T-helper 1 cell treated with Interleukin-12 subunit alpha and Interleukin-12 subunit beta and Interleukin-4 antibody, amounts not matched to agents 30 ng/mL and 1 ng/mL, for 36 hours (primary cell): ENCODE data around the gene FYN. TPM values are rescaled to one million over a fixed set of nuclear protein-coding genes. Genes with fewer than 3 reads are reported as not detected.

Experiments used
- intact Hi-C: fragments of 100-400 bp; cut with micrococcal nuclease; formaldehyde crosslinking; loops from one replicate; pipeline ENCODE4 v1.15.1; 2024
- total RNA-seq: library from RNA; stranded (reverse); gene quantifications from 2 replicates; pipeline ENCODE4 v1.2.3, GENCODE V29; 2022

The FYN gene
- total RNA-seq, 1 donor from 2014 or later, result 157 TPM

DNA sequence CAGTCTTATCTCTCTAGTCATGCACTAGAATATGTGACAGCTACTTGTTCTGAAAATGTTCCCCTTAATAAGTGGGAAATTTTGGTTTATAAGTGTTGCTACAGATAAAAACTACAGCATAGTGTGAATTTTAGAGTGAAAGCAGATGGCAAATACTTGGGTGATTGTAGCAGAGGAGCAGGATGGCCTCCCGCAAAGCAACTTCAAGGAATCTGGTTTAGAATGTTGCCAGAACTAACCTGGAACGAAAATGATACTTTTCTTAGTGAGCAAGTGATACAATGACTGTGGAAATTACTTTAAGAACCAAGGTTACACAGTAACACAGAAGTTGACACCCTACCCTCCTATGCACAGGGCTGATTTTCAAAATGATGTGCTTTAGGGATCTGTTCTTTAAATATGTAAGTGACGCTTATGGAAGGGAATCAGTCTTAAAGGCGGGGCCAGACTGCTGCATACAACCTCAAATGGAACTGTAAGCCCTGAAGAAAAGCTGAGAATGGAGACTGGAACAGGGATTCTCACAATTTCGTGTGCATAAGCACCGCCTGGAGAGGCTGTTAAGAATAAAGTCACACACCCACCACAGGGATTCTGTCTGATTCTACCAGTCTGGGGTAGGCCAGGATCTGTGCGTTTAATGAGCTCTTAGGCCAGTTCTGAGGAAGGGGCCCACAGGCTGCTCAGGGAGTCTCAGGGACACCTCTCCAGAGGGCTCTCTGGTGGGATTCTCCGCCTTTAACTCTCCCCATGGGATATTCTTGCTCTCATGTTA lies 97.9 kb downstream of the FYN start:
- intact Hi-C loops, result no loop called here

- intact Hi-C loops, result no loop called here
Observed at GRCh38 chr6:111774346-111774703, 98.9 kb downstream of the FYN start.

- intact Hi-C loops, result no loop called here
Observed at GRCh38 chr6:111773501-111774345, 99.5 kb downstream of the FYN start.

- intact Hi-C loops, result no loop called here
Observed at GRCh38 chr6:111772381-111772780, 100.9 kb downstream of the FYN start.

DNA sequence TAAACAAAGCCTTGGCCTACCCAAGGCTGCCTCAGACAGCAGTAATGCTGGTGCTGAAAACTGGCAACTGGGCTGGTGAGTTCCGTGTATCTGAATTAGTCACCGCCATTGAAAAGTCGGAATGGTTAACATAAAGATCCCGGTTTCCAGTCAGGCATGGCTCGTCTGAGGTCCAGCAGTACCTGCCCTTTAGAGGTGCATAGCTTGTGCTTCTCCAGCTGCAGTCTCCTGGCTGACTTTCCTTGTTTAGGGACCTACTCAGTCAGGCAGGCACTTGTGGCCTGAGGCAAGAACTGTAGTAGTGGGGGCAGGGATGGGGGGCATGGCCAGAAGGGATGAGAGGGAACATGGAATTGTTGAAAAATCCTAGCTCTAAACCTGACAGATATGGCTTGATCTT lies 101.6 kb downstream of the FYN start:
- intact Hi-C loops, result no loop called here

GRCh38 chr6:111771094-111771432 lies 102.2 kb downstream of the FYN start:
- intact Hi-C loops, result no loop called here

DNA sequence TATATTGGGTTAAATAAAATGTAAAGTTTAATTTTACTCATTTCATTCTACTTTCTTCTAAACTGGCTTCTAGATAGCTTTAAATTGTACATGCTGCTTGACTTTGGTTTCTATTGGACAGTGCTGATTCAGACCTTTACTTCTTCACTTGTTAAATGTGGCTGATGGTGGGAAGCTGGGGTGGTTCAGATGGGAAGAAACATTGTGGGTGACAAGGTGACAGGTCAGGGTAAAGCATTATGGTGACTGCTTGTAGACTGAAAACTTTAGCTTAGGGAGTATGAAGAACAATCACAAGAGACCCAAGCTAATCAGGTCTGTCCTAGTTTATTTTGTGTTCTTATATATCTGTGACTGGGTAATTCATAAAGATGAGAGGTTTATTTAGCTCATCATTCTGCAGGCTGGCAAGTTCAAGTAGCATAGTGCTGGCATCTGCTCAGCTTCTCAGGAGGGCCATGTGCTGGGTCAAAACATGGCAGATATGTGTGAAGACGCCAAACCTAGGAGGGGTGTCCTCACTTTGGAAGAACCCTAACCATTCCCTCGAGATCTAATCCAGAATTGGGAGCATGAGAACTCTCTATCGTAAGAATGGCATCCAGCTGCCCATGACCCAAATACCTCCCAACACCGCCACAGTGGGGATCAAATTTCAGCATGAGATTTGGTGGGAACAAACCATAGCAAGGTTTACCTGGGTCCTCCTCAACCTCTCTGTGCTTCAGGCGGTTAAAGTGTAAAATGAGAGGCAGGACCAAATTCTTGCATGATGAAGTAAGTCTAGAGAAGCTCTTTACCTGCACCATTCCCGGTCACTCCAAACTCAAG lies 102.8 kb downstream of the FYN start:
- intact Hi-C loops, result no loop called here

DNA sequence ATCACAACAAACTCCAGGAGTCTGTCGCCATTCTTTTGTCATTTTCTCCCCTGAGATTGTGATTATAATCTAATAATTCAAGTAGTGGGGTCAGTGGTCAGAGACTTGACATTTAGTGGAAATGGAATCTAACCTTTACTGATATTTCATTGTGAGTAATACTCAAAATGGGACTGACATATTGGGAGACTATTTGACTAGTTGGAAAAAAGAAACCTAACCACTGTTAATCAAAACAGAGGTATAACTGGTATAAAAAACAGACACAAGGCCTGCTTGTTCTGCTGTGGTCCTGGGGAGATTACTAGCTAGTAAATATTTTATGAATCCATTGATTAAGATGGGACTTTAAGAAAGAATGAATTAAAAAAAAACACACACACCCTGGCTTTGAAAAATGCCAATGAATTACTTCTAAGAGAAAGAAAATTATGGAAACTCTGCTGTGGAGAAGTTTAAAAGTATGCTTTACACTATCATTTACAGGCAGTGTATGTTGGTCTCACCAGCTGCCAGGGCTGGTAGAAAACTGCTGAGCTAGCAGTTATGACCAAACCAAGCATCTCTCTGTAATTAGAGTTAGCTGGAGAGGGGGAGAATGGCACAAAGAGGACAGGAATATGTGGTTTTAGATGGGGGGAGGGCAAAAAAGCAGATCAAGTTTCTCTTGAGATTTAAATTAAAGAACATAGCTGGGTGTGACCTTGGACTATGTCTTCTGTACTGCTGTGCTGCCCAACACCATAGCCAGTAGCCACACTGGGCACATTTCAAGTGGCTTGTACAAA lies 103.7 kb downstream of the FYN start:
- intact Hi-C loops, result no loop called here

GRCh38 chr6:111768431-111768770 lies 104.9 kb downstream of the FYN start:
- intact Hi-C loops, result no loop called here

GRCh38 chr6:111767752-111768430 lies 105.4 kb downstream of the FYN start:
- intact Hi-C loops, result no loop called here

GRCh38 chr6:111766201-111766857 lies 106.9 kb downstream of the FYN start:
- intact Hi-C loops, result no loop called here

- intact Hi-C loops, result no loop called here
Observed at GRCh38 chr6:111765763-111766162, 107.5 kb downstream of the FYN start.

GRCh38 chr6:111764238-111765175 lies 108.7 kb downstream of the FYN start:
- intact Hi-C loops, result loop anchor here (1.0 kb wide), 3 partner anchors 40 to 107 kb away; no protein-coding TSS in a partner anchor

DNA sequence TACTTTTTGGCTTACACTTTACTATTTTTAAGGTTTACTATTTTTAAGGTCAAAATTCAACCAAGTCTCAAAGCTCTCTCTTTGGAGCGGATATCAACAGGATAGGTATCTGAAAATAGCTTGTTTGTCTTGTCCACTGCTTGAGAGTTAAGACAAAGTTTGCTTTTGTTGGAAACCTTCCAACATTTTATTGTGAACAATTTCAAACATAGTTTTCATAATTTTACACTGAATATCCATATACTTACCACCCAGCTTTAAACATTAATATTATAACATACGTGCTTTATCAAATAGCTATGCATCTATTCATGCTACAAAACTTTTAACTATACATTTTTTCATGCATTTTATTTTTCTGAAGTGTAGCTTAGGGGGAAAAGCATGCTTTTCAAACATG lies 109.9 kb downstream of the FYN start:
- intact Hi-C loops, result no loop called here

DNA sequence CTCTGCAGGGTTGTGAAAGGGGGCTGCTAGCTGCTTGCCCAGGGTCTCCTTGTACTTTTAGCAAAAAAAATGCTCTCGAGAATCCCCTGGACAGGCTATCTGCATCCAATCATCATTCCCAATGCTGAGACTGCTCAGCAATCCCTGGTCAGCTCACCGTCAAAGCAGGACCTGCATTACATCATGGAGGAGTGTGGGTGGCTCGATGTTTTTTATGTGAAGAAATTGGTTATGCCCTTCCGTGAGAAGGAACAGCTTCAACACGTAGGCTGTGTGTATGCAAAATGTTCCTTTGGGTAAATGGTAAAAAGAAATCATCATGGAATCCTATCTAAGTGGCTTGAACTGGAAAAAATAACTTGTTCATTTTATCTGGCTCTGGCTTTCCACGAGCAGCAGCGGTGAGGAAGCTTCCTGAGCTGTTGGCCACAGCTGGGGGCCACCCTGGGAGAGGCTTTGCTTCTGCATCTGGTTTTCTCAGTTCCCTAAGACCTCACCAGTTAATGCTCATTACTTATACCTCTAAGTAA lies 111.4 kb downstream of the FYN start:
- intact Hi-C loops, result no loop called here

GRCh38 chr6:111761212-111761611 lies 112.0 kb downstream of the FYN start:
- intact Hi-C loops, result no loop called here

GRCh38 chr6:111759836-111760785 lies 113.1 kb downstream of the FYN start:
- intact Hi-C loops, result loop anchor here (1.0 to 10.0 kb wide), 9 partner anchors 9 to 885 kb away; partner anchors contain the start of gene AMD1
